Measurements from ENCODE around the gene ITGB3BP. TPM values are rescaled to one million over a fixed set of nuclear protein-coding genes. Genes with fewer than 3 reads are reported as not detected.

The ITGB3BP gene
- total and polyA plus RNA-seq, 2 experiments from 2014 or later: 14.6 to 27.7 TPM

GRCh38 chr1:63453232-63453631 lies 69.8 kb downstream of the ITGB3BP start:
- no peaks in the 10 kb centered on the region for H4K20me1 ChIP-seq (ENCODE audit: insufficient read depth, poor library complexity, severe bottlenecking)
- no peak overlapping the region for H3K4me2 ChIP-seq
- H3K79me2 ChIP-seq: no peaks in the 10 kb centered on the region
- H3K4me3 ChIP-seq: no peak overlapping the region
- H3K27me3 ChIP-seq: no peaks in the 10 kb centered on the region
- no peaks in the 10 kb centered on the region for H3K9me2 ChIP-seq (replicated peaks; ENCODE audit: insufficient read depth)
- TF ChIP-seq EZH2 (IDR thresholded peaks at IDR 0.05; ENCODE audit: borderline replicate concordance) (no peak), EZH2phosphoT487 (IDR thresholded peaks at IDR 0.05; ENCODE audit: low read depth, severe bottlenecking, unreplicated experiment) (no peak), CTCF (IDR thresholded peaks at IDR 0.05; ENCODE audit: poor library complexity) (no peak)
- H3K36me3 ChIP-seq (replicated peaks; ENCODE audit: insufficient read depth, low read depth): no peaks in the 10 kb centered on the region
- WGBS (ENCODE audit: low lambda C conversion rate, missing lambda C conversion rate): 95% methylated on average over 2 of the region's 2 CpGs
- no peak overlapping the region for H3K27ac ChIP-seq
- no peak overlapping the region for H2AFZ ChIP-seq
- no peak for DNase-seq (ENCODE audit: low spot score)
- H3K9me3 ChIP-seq (ENCODE audit: low read depth): no peaks in the 10 kb centered on the region
- H3K4me1 ChIP-seq (ENCODE audit: insufficient read depth): no peaks in the 10 kb centered on the region

- Histone ChIP-seq H3K79me2 (no peaks in the 10 kb centered on the region), H3K4me2 (no peak overlapping the region), H4K20me1 (ENCODE audit: insufficient read depth, poor library complexity, severe bottlenecking) (no peaks in the 10 kb centered on the region), H3K4me1 (ENCODE audit: insufficient read depth) (no peaks in the 10 kb centered on the region), H3K27ac (no peak overlapping the region), H3K9me3 (ENCODE audit: low read depth) (no peaks in the 10 kb centered on the region), H2AFZ (no peak overlapping the region), H3K36me3 (replicated peaks; ENCODE audit: insufficient read depth, low read depth) (no peaks in the 10 kb centered on the region), H3K9me2 (replicated peaks; ENCODE audit: insufficient read depth) (no peaks in the 10 kb centered on the region), H3K4me3 (no peak overlapping the region), H3K27me3 (no peaks in the 10 kb centered on the region)
- TF ChIP-seq EZH2phosphoT487 (IDR thresholded peaks at IDR 0.05; ENCODE audit: low read depth, severe bottlenecking, unreplicated experiment) (no peak), EZH2 (IDR thresholded peaks at IDR 0.05; ENCODE audit: borderline replicate concordance) (no peak), CTCF (IDR thresholded peaks at IDR 0.05; ENCODE audit: poor library complexity) (no peak)
- 94% methylated on average over 1 of the region's 1 CpG for WGBS (ENCODE audit: low lambda C conversion rate, missing lambda C conversion rate)
- no peak for DNase-seq (ENCODE audit: low spot score)
Observed at GRCh38 chr1:63450416-63450815, 72.6 kb downstream of the ITGB3BP start.

- H3K27ac ChIP-seq: no peak overlapping the region
- no peaks in the 10 kb centered on the region for H3K27me3 ChIP-seq
- no peaks in the 10 kb centered on the region for H3K36me3 ChIP-seq (replicated peaks; ENCODE audit: insufficient read depth, low read depth)
- H4K20me1 ChIP-seq (ENCODE audit: insufficient read depth, poor library complexity, severe bottlenecking): no peaks in the 10 kb centered on the region
- WGBS (ENCODE audit: low lambda C conversion rate, missing lambda C conversion rate): 88% methylated on average over 3 of the region's 3 CpGs
- H3K79me2 ChIP-seq: no peaks in the 10 kb centered on the region
- no peak for TF ChIP-seq EZH2phosphoT487 (IDR thresholded peaks at IDR 0.05; ENCODE audit: low read depth, severe bottlenecking, unreplicated experiment)
- TF ChIP-seq CTCF (IDR thresholded peaks at IDR 0.05; ENCODE audit: poor library complexity): no peak
- TF ChIP-seq EZH2 (IDR thresholded peaks at IDR 0.05; ENCODE audit: borderline replicate concordance): no peak
- no peaks in the 10 kb centered on the region for H3K9me2 ChIP-seq (replicated peaks; ENCODE audit: insufficient read depth)
- H3K9me3 ChIP-seq (ENCODE audit: low read depth): no peaks in the 10 kb centered on the region
- no peaks in the 10 kb centered on the region for H3K4me1 ChIP-seq (ENCODE audit: insufficient read depth)
- no peak overlapping the region for H3K4me2 ChIP-seq
- H2AFZ ChIP-seq: no peak overlapping the region
- no peak overlapping the region for H3K4me3 ChIP-seq
- DNase-seq (ENCODE audit: low spot score): no peak
Observed at GRCh38 chr1:63448731-63449246, 74.2 kb downstream of the ITGB3BP start.

- DNase-seq (ENCODE audit: low spot score): no peak
Observed at GRCh38 chr1:63442141-63442475, 80.9 kb downstream of the ITGB3BP start.

More at GRCh38 chr1:63442141-63442475, 80.9 kb downstream of the ITGB3BP start:
- H2AFZ ChIP-seq: no peak overlapping the region
- no peaks in the 10 kb centered on the region for H3K4me1 ChIP-seq (ENCODE audit: insufficient read depth)
- H3K27me3 ChIP-seq: no peaks in the 10 kb centered on the region
- TF ChIP-seq EZH2phosphoT487 (IDR thresholded peaks at IDR 0.05; ENCODE audit: low read depth, severe bottlenecking, unreplicated experiment) (no peak), CTCF (IDR thresholded peaks at IDR 0.05; ENCODE audit: poor library complexity) (no peak), EZH2 (IDR thresholded peaks at IDR 0.05; ENCODE audit: borderline replicate concordance) (no peak)
- H4K20me1 ChIP-seq (ENCODE audit: insufficient read depth, poor library complexity, severe bottlenecking): no peaks in the 10 kb centered on the region
- no peaks in the 10 kb centered on the region for H3K79me2 ChIP-seq
- no peaks in the 10 kb centered on the region for H3K36me3 ChIP-seq (replicated peaks; ENCODE audit: insufficient read depth, low read depth)
- no peak overlapping the region for H3K4me2 ChIP-seq
- H3K27ac ChIP-seq: no peak overlapping the region
- no peaks in the 10 kb centered on the region for H3K9me2 ChIP-seq (replicated peaks; ENCODE audit: insufficient read depth)
- no peaks in the 10 kb centered on the region for H3K9me3 ChIP-seq (ENCODE audit: low read depth)
- H3K4me3 ChIP-seq: no peak overlapping the region
